ENCODE measurements around the gene DLG5. TPM values are rescaled to one million over a fixed set of nuclear protein-coding genes. Genes with fewer than 3 reads are reported as not detected.

Gene DLG5
- total and polyA plus RNA-seq, 10 of the 15 experiments (the other 5 are each of a cell fraction or from before 2014, with no cell fraction given): 0.18 to 6.6 (median 2.7) TPM

DNA sequence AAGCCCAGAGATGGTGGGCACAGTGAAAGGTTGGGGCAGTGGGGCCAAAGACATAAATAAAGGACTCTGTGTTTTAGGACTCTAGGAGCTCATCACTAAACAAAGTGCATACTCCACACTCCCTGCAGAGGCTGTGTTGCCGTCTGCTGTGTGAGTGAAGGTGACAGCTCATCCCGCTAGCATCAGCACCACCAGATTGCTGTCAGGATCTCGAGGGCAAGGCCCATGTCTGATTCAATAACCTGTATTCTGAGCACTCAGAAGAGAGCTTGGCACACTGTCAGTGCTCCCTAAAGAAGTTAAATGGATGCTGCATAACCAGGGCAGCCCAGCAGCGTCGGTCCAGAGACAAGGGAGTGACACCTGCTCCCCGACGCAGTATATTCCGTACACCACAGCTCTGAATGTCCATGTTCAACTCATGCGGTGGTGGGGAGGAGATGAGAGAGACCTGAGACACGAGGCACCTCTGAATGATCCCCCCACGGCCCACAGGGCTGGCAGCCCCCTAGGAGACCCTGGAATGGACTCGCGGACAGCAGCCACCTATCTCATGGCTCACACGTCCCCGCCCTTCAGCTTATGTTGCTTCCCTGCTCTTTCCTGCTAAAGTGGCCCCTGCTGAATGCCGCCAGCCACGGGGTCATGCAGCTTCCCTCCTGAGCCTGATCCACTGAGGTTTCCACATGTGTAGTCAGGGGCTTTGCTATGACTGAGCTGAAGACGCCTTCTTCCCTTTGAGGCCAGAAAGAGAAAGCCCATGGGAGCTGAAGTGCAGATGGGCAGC is 156.3 kb downstream of the DLG5 start:
- no peak overlapping the region for H2AFZ ChIP-seq (ENCODE audit: control insufficient read depth, low read depth, low read length)
- WGBS (ENCODE audit: insufficient coverage, insufficient replicate concordance, low lambda C conversion rate, missing lambda C conversion rate): 44% methylated on average over 18 of the region's 18 CpGs
- ChIA-PET RAD21 (ENCODE audit: unreplicated experiment) (interaction anchor here (0.6 to 0.8 kb wide), 3 partner anchors 58 to 1772 kb away, joined by 3 read pairs; no protein-coding TSS in a partner anchor), CTCF (interaction anchor here (1.4 to 2.6 kb wide), 2 partner anchors 9 to 56 kb away, joined by 4 to 10 read pairs; no protein-coding TSS in a partner anchor), SMC1A (ENCODE audit: uncharacterized antibody, unreplicated experiment) (no interaction called here), POLR2A (interaction anchor here (0.6 kb wide), 1 partner anchor 22 kb away, joined by 4 read pairs; no protein-coding TSS in a partner anchor)
- no peak for ATAC-seq
- in situ Hi-C loops (cut with MboI): no loop called here
- H3K79me2 ChIP-seq (ENCODE audit: control insufficient read depth, insufficient read depth, low read length): no peaks in the 10 kb centered on the region
- H3K9ac ChIP-seq (ENCODE audit: control insufficient read depth, insufficient read depth, low read length): no peak overlapping the region
- no TSS peak for BruUV-seq (replicated peaks)
- H3K27ac ChIP-seq (ENCODE audit: control insufficient read depth, insufficient read depth): no peak overlapping the region
- H3K27me3 ChIP-seq (replicated peaks in 1 of 2; ENCODE audit: control insufficient read depth in 2 of 2, insufficient read depth in 2 of 2, low read length in 1 of 2): no peaks in the 10 kb centered on the region; a peak in 1 of 4 replicates
- no peaks in the 10 kb centered on the region for H3K4me1 ChIP-seq (ENCODE audit: control insufficient read depth, insufficient read depth, low read length)
- H3K9me3 ChIP-seq (replicated peaks; ENCODE audit: control insufficient read depth, insufficient read depth, low read length): no peaks in the 10 kb centered on the region; the same call in 2 of the 3 replicates
- no peak for DNase-seq (ENCODE audit: low read depth, low spot score)
- no peak overlapping the region for H3K4me2 ChIP-seq (ENCODE audit: control insufficient read depth, insufficient read depth)
- intact Hi-C loops (cut with micrococcal nuclease; ENCODE audit: unreplicated experiment): no loop called here
- no peak overlapping the region for H3K4me3 ChIP-seq
- no peak for FAIRE-seq
- H3K36me3 ChIP-seq (ENCODE audit: control insufficient read depth in 2 of 2, insufficient read depth in 2 of 2, low read length in 1 of 2): no peaks in the 10 kb centered on the region
- H4K20me1 ChIP-seq (ENCODE audit: control insufficient read depth, insufficient read depth): no peaks in the 10 kb centered on the region
- TF ChIP-seq BHLHE40 (IDR thresholded peaks at IDR 0.05; ENCODE audit: borderline replicate concordance in 1 of 2, low read depth in 2 of 2, low read length in 1 of 2) (no peak), ZNF207 (IDR thresholded peaks at IDR 0.05; ENCODE audit: borderline replicate concordance) (no peak), BMI1 (IDR thresholded peaks at IDR 0.05; ENCODE audit: borderline replicate concordance) (no peak), SRF (IDR thresholded peaks at IDR 0.05; ENCODE audit: low read depth in 2 of 2, low read length in 2 of 2) (no peak), CBFB (IDR thresholded peaks at IDR 0.05; ENCODE audit: low read depth) (no peak), EGR1 (IDR thresholded peaks at IDR 0.05; ENCODE audit: borderline replicate concordance in 1 of 2, low read depth in 2 of 2, low read length in 2 of 2) (no peak)
- TF ChIP-seq, protein P1, sequence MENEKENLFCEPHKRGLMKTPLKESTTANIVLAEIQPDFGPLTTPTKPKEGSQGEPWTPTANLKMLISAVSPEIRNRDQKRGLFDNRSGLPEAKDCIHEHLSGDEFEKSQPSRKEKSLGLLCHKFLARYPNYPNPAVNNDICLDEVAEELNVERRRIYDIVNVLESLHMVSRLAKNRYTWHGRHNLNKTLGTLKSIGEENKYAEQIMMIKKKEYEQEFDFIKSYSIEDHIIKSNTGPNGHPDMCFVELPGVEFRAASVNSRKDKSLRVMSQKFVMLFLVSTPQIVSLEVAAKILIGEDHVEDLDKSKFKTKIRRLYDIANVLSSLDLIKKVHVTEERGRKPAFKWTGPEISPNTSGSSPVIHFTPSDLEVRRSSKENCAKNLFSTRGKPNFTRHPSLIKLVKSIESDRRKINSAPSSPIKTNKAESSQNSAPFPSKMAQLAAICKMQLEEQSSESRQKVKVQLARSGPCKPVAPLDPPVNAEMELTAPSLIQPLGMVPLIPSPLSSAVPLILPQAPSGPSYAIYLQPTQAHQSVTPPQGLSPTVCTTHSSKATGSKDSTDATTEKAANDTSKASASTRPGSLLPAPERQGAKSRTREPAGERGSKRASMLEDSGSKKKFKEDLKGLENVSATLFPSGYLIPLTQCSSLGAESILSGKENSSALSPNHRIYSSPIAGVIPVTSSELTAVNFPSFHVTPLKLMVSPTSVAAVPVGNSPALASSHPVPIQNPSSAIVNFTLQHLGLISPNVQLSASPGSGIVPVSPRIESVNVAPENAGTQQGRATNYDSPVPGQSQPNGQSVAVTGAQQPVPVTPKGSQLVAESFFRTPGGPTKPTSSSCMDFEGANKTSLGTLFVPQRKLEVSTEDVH (IDR thresholded peaks at IDR 0.05; ENCODE audit: low read depth, partially characterized antibody): no peak
- TF ChIP-seq, protein P2, sequence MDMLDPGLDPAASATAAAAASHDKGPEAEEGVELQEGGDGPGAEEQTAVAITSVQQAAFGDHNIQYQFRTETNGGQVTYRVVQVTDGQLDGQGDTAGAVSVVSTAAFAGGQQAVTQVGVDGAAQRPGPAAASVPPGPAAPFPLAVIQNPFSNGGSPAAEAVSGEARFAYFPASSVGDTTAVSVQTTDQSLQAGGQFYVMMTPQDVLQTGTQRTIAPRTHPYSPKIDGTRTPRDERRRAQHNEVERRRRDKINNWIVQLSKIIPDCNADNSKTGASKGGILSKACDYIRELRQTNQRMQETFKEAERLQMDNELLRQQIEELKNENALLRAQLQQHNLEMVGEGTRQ (IDR thresholded peaks at IDR 0.05; ENCODE audit: borderline replicate concordance, low read depth, low read length): no peak
- TF ChIP-seq, protein P3, sequence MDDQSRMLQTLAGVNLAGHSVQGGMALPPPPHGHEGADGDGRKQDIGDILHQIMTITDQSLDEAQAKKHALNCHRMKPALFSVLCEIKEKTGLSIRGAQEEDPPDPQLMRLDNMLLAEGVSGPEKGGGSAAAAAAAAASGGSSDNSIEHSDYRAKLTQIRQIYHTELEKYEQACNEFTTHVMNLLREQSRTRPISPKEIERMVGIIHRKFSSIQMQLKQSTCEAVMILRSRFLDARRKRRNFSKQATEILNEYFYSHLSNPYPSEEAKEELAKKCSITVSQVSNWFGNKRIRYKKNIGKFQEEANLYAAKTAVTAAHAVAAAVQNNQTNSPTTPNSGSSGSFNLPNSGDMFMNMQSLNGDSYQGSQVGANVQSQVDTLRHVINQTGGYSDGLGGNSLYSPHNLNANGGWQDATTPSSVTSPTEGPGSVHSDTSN (IDR thresholded peaks at IDR 0.05; ENCODE audit: insufficient replicate concordance, low read depth, low read length): no peak
- TF ChIP-seq, protein P4, sequence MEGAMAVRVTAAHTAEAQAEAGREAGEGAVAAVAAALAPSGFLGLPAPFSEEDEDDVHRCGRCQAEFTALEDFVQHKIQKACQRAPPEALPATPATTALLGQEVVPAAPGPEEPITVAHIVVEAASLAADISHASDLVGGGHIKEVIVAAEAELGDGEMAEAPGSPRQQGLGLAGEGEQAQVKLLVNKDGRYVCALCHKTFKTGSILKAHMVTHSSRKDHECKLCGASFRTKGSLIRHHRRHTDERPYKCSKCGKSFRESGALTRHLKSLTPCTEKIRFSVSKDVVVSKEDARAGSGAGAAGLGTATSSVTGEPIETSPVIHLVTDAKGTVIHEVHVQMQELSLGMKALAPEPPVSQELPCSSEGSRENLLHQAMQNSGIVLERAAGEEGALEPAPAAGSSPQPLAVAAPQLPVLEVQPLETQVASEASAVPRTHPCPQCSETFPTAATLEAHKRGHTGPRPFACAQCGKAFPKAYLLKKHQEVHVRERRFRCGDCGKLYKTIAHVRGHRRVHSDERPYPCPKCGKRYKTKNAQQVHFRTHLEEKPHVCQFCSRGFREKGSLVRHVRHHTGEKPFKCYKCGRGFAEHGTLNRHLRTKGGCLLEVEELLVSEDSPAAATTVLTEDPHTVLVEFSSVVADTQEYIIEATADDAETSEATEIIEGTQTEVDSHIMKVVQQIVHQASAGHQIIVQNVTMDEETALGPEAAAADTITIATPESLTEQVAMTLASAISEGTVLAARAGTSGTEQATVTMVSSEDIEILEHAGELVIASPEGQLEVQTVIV (IDR thresholded peaks at IDR 0.05; ENCODE audit: borderline replicate concordance, partially characterized antibody): no peak
